ENCODE data around the gene AOC1.

The AOC1 gene

GRCh38 chr7:150898475-150899011 is 46.2 kb downstream of the AOC1 start:
- no peak overlapping the region for H3K4me2 ChIP-seq (ENCODE audit: low read length)
- H3K36me3 ChIP-seq (ENCODE audit: control insufficient read depth, insufficient read depth, low read length) = no peaks in the 10 kb centered on the region
- H3K9ac ChIP-seq = no peak overlapping the region
- H2AFZ ChIP-seq = peak overlapping the region; percentile 59
- H3K4me1 ChIP-seq = no peaks in the 10 kb centered on the region
- H3K9me3 ChIP-seq (ENCODE audit: control insufficient read depth, low read length) = no peaks in the 10 kb centered on the region
- H3K79me2 ChIP-seq = no peaks in the 10 kb centered on the region
- H3K27ac ChIP-seq = no peak overlapping the region
- TF ChIP-seq CTCF (IDR thresholded peaks at IDR 0.05) = peak; percentile 97
- H3K27me3 ChIP-seq (ENCODE audit: control insufficient read depth, insufficient read depth, low read length) = no peaks in the 10 kb centered on the region
- H3K4me3 ChIP-seq (ENCODE audit: low read depth, low read length) = no peak overlapping the region

GRCh38 chr7:150900675-150901074 is 48.4 kb downstream of the AOC1 start:
- no peak for TF ChIP-seq CTCF (IDR thresholded peaks at IDR 0.05)
- H3K4me3 ChIP-seq (ENCODE audit: low read depth, low read length) = no peak overlapping the region
- no peaks in the 10 kb centered on the region for H3K79me2 ChIP-seq
- no peak overlapping the region for H2AFZ ChIP-seq
- no peaks in the 10 kb centered on the region for H3K36me3 ChIP-seq (ENCODE audit: control insufficient read depth, insufficient read depth, low read length)
- no peak overlapping the region for H3K4me2 ChIP-seq (ENCODE audit: low read length)
- H3K9me3 ChIP-seq (ENCODE audit: control insufficient read depth, low read length) = no peaks in the 10 kb centered on the region
- no peaks in the 10 kb centered on the region for H3K4me1 ChIP-seq
- no peak overlapping the region for H3K27ac ChIP-seq
- no peaks in the 10 kb centered on the region for H3K27me3 ChIP-seq (ENCODE audit: control insufficient read depth, insufficient read depth, low read length)
- no peak overlapping the region for H3K9ac ChIP-seq

- H3K36me3 ChIP-seq (ENCODE audit: control insufficient read depth, insufficient read depth, low read length) = no peaks in the 10 kb centered on the region
- no peak overlapping the region for H3K9ac ChIP-seq
- H3K4me3 ChIP-seq (ENCODE audit: low read depth, low read length) = no peak overlapping the region
- TF ChIP-seq CTCF (IDR thresholded peaks at IDR 0.05) = no peak
- no peak overlapping the region for H3K4me2 ChIP-seq (ENCODE audit: low read length)
- H3K4me1 ChIP-seq = no peaks in the 10 kb centered on the region
- H3K9me3 ChIP-seq (ENCODE audit: control insufficient read depth, low read length) = no peaks in the 10 kb centered on the region
- no peaks in the 10 kb centered on the region for H3K79me2 ChIP-seq
- H3K27me3 ChIP-seq (ENCODE audit: control insufficient read depth, insufficient read depth, low read length) = no peaks in the 10 kb centered on the region
- H2AFZ ChIP-seq = no peak overlapping the region
- no peak overlapping the region for H3K27ac ChIP-seq
These were observed 49.1 kb downstream of the AOC1 start for GRCh38 chr7:150901160-150902035.

GRCh38 chr7:150902078-150903033 is 50.0 kb downstream of the AOC1 start:
- Histone ChIP-seq H3K4me1 (no peaks in the 10 kb centered on the region), H3K36me3 (ENCODE audit: control insufficient read depth, insufficient read depth, low read length) (no peaks in the 10 kb centered on the region), H3K9me3 (ENCODE audit: control insufficient read depth, low read length) (no peaks in the 10 kb centered on the region), H3K4me3 (ENCODE audit: low read depth, low read length) (no peak overlapping the region), H3K27me3 (ENCODE audit: control insufficient read depth, insufficient read depth, low read length) (no peaks in the 10 kb centered on the region), H3K79me2 (no peaks in the 10 kb centered on the region), H3K27ac (no peak overlapping the region), H3K4me2 (ENCODE audit: low read length) (no peak overlapping the region), H3K9ac (no peak overlapping the region), H2AFZ (no peak overlapping the region)
- no peak for TF ChIP-seq CTCF (IDR thresholded peaks at IDR 0.05)
